H1 (cell line): ENCODE results near the gene MYOCOS. TPM values are rescaled to one million over a fixed set of nuclear protein-coding genes. Genes with fewer than 3 reads are reported as not detected.

Source experiments
- CTCF ChIA-PET: fragments of 300-600 bp; sonication (Branson Sonifier 250); formaldehyde crosslinking; loops from one replicate; lab custom pipeline; 2021; ENCODE audit not compliant: partially characterized antibody; lab: Charles Lee
- POLR2A ChIA-PET: fragments of 300-600 bp; sonication (Branson Sonifier 250); formaldehyde crosslinking; loops from one replicate; lab custom pipeline; 2021; ENCODE audit warnings: inconsistent platforms; ENCODE audit not compliant: partially characterized antibody; lab: Charles Lee
- DNase-seq, 2 experiments: peaks; one replicate each; pipeline versions ENCODE4 v3.0.0 to v3.0.0-alpha.2; 2010 to 2022; ENCODE audit warnings: low spot score in 2 of 2, low read depth in 1 of 2, mixed read lengths in 1 of 2
- FAIRE-seq: peaks from 2 replicates; lab custom pipeline; 2011; peaks lifted over from hg19 to GRCh38; lab: Jason Lieb, UNC
- H2AFZ ChIP-seq: 2 replicates; pipeline ENCODE4 v1.8.1; 2012; ENCODE audit warnings: low read length, inconsistent platforms
- H2AK5ac ChIP-seq: 2 replicates; pipeline ENCODE4 v1.6.1; 2013; ENCODE audit warnings: low read depth, low read length
- H2BK120ac ChIP-seq: replicated peaks from 2 replicates; pipeline ENCODE3; 2013; ENCODE audit warnings: low read depth, low read length, inconsistent platforms
- H2BK12ac ChIP-seq: 2 replicates; pipeline ENCODE4 v1.6.1; 2013; ENCODE audit warnings: low read depth, low read length
- H2BK15ac ChIP-seq: 2 replicates; pipeline ENCODE4 v1.6.1; 2013; ENCODE audit warnings: low read length
- H2BK20ac ChIP-seq: 2 replicates; pipeline ENCODE4 v1.6.1; 2013; ENCODE audit warnings: low read length
- H2BK5ac ChIP-seq: 2 replicates; pipeline ENCODE4 v1.6.1; 2013; ENCODE audit warnings: low read depth, low read length
- H3K14ac ChIP-seq: 2 replicates; pipeline ENCODE4 v1.6.1; 2013; ENCODE audit warnings: inconsistent platforms; ENCODE audit not compliant: insufficient read length
- H3K18ac ChIP-seq: 2 replicates; pipeline ENCODE4 v1.6.1; 2013; ENCODE audit warnings: low read length; ENCODE audit errors: extremely low read depth
- H3K23ac ChIP-seq: 2 replicates; pipeline ENCODE4 v1.6.1; 2013; ENCODE audit warnings: inconsistent platforms; ENCODE audit not compliant: insufficient read length
- H3K23me2 ChIP-seq: 2 replicates; pipeline ENCODE4 v1.6.1; 2013; ENCODE audit warnings: low read depth, low read length
- H3K27ac ChIP-seq: 2 replicates; pipeline ENCODE4 v1.6.1; 2011; ENCODE audit warnings: low read depth, low read length, inconsistent platforms
- H3K27me3 ChIP-seq, 4 experiments: replicated peaks in 1 of 4; 1 replicate in 1 of 4; 2 replicates in 3 of 4; pipeline versions ENCODE4 v1.6.1 to v1.8.1; 2011 to 2013; ENCODE audit warnings: low read length in 3 of 4, mild to moderate bottlenecking in 3 of 4, inconsistent platforms in 2 of 4, mixed read lengths in 2 of 4, moderate library complexity in 1 of 4; ENCODE audit not compliant: control insufficient read depth in 3 of 4, insufficient read depth in 3 of 4; ENCODE audit errors: extremely low read depth in 1 of 4
- H3K36me3 ChIP-seq, 4 experiments: 2 replicates each; pipeline versions ENCODE4 v1.6.1 to v1.8.1; 2011 to 2013; ENCODE audit warnings: mild to moderate bottlenecking in 4 of 4, low read length in 3 of 4, moderate library complexity in 2 of 4, control low read depth in 1 of 4, inconsistent platforms in 1 of 4; ENCODE audit not compliant: insufficient read depth in 4 of 4, control insufficient read depth in 2 of 4
- H3K4ac ChIP-seq: replicated peaks from 2 replicates; pipeline ENCODE3; 2013; ENCODE audit warnings: low read length, low read depth, mixed read lengths, inconsistent platforms; ENCODE audit not compliant: insufficient read length
- H3K4me1 ChIP-seq, 4 experiments: replicated peaks in 1 of 4; 1 replicate in 1 of 4; 2 replicates in 3 of 4; pipeline versions ENCODE4 v1.6.1 to v1.8.1; 2011 to 2013; ENCODE audit warnings: low read length in 3 of 4, inconsistent platforms in 2 of 4, mixed read lengths in 1 of 4; ENCODE audit not compliant: insufficient read depth in 4 of 4, control insufficient read depth in 3 of 4
- H3K4me2 ChIP-seq, 2 experiments: 2 replicates each; pipeline versions ENCODE4 v1.6.1 to v1.8.1; 2011 to 2013; ENCODE audit warnings: low read depth in 2 of 2, low read length in 2 of 2, control low read depth in 1 of 2, inconsistent platforms in 1 of 2, mild to moderate bottlenecking in 1 of 2; ENCODE audit not compliant: insufficient read depth in 1 of 2
- H3K4me3 ChIP-seq, 4 experiments: fragments of 200-600, 300-600 bp in 1 of 4; sonication (generic), shearing (Covaris generic), sonication (Bioruptor Twin) in 1 of 4; 2 replicates each; pipeline versions ENCODE4 v1.5.1 to v1.8.1; 2011 to 2016; ENCODE audit warnings: low read length in 4 of 4, low read depth in 3 of 4, control low read depth in 2 of 4, inconsistent platforms in 2 of 4, mild to moderate bottlenecking in 2 of 4, mixed read lengths in 1 of 4, moderate library complexity in 1 of 4; ENCODE audit not compliant: insufficient read depth in 2 of 4; ENCODE audit errors: extremely low read depth in 1 of 4
- H3K56ac ChIP-seq: replicated peaks from 2 replicates; pipeline ENCODE3; 2013; ENCODE audit warnings: low read depth, mild to moderate bottlenecking, mixed read lengths, low read length, inconsistent platforms; ENCODE audit not compliant: insufficient read length
- H3K79me1 ChIP-seq: 2 replicates; pipeline ENCODE4 v1.6.1; 2013; ENCODE audit warnings: low read depth, low read length, control low read depth
- H3K79me2 ChIP-seq, 2 experiments: 2 replicates each; pipeline versions ENCODE4 v1.6.1 to v1.8.1; 2012 to 2013; ENCODE audit warnings: low read length in 2 of 2, mild to moderate bottlenecking in 2 of 2, inconsistent platforms in 1 of 2; ENCODE audit not compliant: insufficient read depth in 2 of 2, control insufficient read depth in 1 of 2
- H3K9ac ChIP-seq, 4 experiments: replicated peaks in 1 of 4; 1 replicate in 1 of 4; 2 replicates in 3 of 4; pipeline versions ENCODE4 v1.6.1 to v1.8.1; 2011 to 2013; ENCODE audit warnings: low read depth in 3 of 4, low read length in 3 of 4, control low read depth in 2 of 4, mild to moderate bottlenecking in 2 of 4, moderate library complexity in 2 of 4, inconsistent platforms in 1 of 4; ENCODE audit errors: extremely low read depth in 1 of 4
- H3K9me3 ChIP-seq, 2 experiments: 2 replicates each; pipeline versions ENCODE4 v1.6.1 to v1.8.1; 2012 to 2013; ENCODE audit warnings: mild to moderate bottlenecking in 2 of 2, moderate library complexity in 2 of 2, control low read depth in 1 of 2, inconsistent platforms in 1 of 2, low read depth in 1 of 2, low read length in 1 of 2, mixed read lengths in 1 of 2; ENCODE audit not compliant: insufficient read depth in 2 of 2
- H4K20me1 ChIP-seq, 2 experiments: replicated peaks in 1 of 2; 2 replicates each; pipeline versions ENCODE3 to v1.8.1; 2011 to 2013; ENCODE audit warnings: inconsistent platforms in 2 of 2, low read length in 2 of 2, mild to moderate bottlenecking in 1 of 2; ENCODE audit not compliant: insufficient read depth in 2 of 2, control insufficient read depth in 1 of 2
- H4K5ac ChIP-seq: 2 replicates; pipeline ENCODE4 v1.6.1; 2013; ENCODE audit warnings: low read length, low read depth, mixed read lengths, inconsistent platforms; ENCODE audit not compliant: insufficient read length
- H4K8ac ChIP-seq: 2 replicates; pipeline ENCODE4 v1.8.0; 2013; ENCODE audit warnings: mild to moderate bottlenecking, moderate library complexity, low read length, inconsistent platforms; ENCODE audit not compliant: insufficient read depth; ENCODE audit errors: extremely low read depth
- H4K91ac ChIP-seq: replicated peaks from 2 replicates; pipeline ENCODE3; 2013; ENCODE audit warnings: low read length, mixed read lengths, inconsistent platforms; ENCODE audit not compliant: insufficient read length
- JUN ChIP-seq: IDR thresholded peaks from 2 replicates; pipeline ENCODE4 v1.6.1; 2011; ENCODE audit warnings: low read depth, mild to moderate bottlenecking, improper control_type of control experiment, low read length
- TAF7 ChIP-seq: optimal IDR thresholded peaks from 2 replicates; pipeline ENCODE3; 2011; ENCODE audit warnings: low read depth, mild to moderate bottlenecking, inconsistent platforms, low read length, moderate library complexity, borderline replicate concordance
- WGBS, 2 experiments: shearing (Covaris generic) in 1 of 2; methylation state at CpG; one replicate each; pipeline versions ENCODE4 v1.1.6 to v1.1.7; 2013 to 2015; ENCODE audit warnings: low lambda C conversion rate in 2 of 2, mixed read lengths in 2 of 2, inconsistent platforms in 1 of 2, low coverage in 1 of 2, missing lambda C conversion rate in 1 of 2; ENCODE audit not compliant: insufficient replicate concordance in 2 of 2, insufficient coverage in 1 of 2, insufficient read length in 1 of 2; ENCODE audit errors: extremely low coverage in 1 of 2, missing lambda C conversion rate in 1 of 2; 5-methylcytosine and 5-hydroxymethylcytosine counted together
- polyA plus RNA-seq, 7 experiments: library from polyadenylated mRNA; depleted of rRNA in 3 of 7; stranded (reverse) in 5 of 7; unstranded in 2 of 7; fragments of >200 nt in 5 of 7; fragments of 200-250 nt in 2 of 7; gene quantifications; 1 replicate in 5 of 7; 2 replicates in 1 of 7; 4 replicates in 1 of 7; pipeline versions ENCODE4 v1.2.1 to v1.2.3, GENCODE V29; 2011 to 2013; ENCODE audit warnings: missing spikeins in 2 of 7, mixed read lengths in 2 of 7
- total RNA-seq: library from RNA; stranded (reverse); fragmentation: NEBNext Ultra II Directional; extraction: Animal tissue kit (Norgen Biotek cat#: 25700); gene quantifications from 2 replicates; pipeline ENCODE4 v1.2.1, GENCODE V29; 2021
- TF ChIP-seq, protein P1 (sequence below): IDR thresholded peaks from 2 replicates; pipeline ENCODE4 v1.6.1; 2011; ENCODE audit warnings: low read depth, mild to moderate bottlenecking, low read length; ENCODE audit not compliant: insufficient read depth

Gene MYOCOS
- total and polyA plus RNA-seq, 2 of the 8 experiments (the other 6 are each of a cell fraction or from before 2014, with no cell fraction given): not detected

DNA sequence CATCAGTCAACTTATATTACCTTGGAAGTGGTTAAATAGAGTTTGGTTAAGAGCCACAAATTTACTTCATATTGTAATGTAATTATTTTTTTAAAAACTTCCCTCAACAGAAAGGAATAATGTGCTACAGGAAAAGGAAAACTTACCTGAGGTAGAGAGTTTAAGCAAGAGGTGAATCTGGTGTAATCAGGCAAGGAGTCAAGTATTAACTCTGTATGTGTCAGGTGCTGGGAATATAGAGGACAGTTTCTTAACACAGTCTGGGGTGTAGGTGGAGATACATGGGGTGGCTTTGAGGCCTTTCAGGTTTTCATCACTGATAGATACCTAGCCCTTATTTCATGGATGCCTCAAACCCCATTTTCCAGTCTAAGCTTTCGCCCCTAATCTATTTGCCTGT, 25.9 kb upstream of the MYOCOS start:
- H3K4me1 ChIP-seq: no peaks in the 10 kb centered on the region
- H2BK12ac ChIP-seq: no peak overlapping the region
- DNase-seq (no peak), FAIRE-seq (no peak)
- no peaks in the 10 kb centered on the region for H4K20me1 ChIP-seq
- H3K79me2 ChIP-seq: no peaks in the 10 kb centered on the region
- WGBS, 2 experiments: 84% methylated on average over 1 of the region's 1 CpG; no CpG with 5 or more reads in 1 of the 2 experiments
- H2BK5ac ChIP-seq: no peak overlapping the region
- ChIA-PET POLR2A (interaction anchor here (1.7 to 3.3 kb wide), 2 partner anchors 8 to 13 kb away, joined by 3 to 10 read pairs; no protein-coding TSS in a partner anchor), CTCF (interaction anchor here (1.1 kb wide), 1 partner anchor 16 kb away, joined by 3 read pairs; no protein-coding TSS in a partner anchor)
- H2BK20ac ChIP-seq: no peak overlapping the region
- no peak overlapping the region for H2AFZ ChIP-seq
- H3K23me2 ChIP-seq: no peaks in the 10 kb centered on the region
- no peak overlapping the region for H3K14ac ChIP-seq
- no peaks in the 10 kb centered on the region for H3K9me3 ChIP-seq
- H3K9ac ChIP-seq: no peak overlapping the region
- H3K23ac ChIP-seq: no peak overlapping the region
- H3K4ac ChIP-seq: no peak overlapping the region
- peaks cover 7 to 26% (median 19%) of the 10 kb centered on the region in 4 experiments for H3K36me3 ChIP-seq
- H4K5ac ChIP-seq: no peak overlapping the region
- no peak overlapping the region for H4K8ac ChIP-seq
- H2BK120ac ChIP-seq: no peak overlapping the region
- H3K27ac ChIP-seq: no peak overlapping the region
- no peak overlapping the region for H2BK15ac ChIP-seq
- no peaks in the 10 kb centered on the region for H3K27me3 ChIP-seq
- H3K56ac ChIP-seq: no peak overlapping the region
- no peak overlapping the region for H3K4me3 ChIP-seq
- H4K91ac ChIP-seq: no peak overlapping the region
- H3K4me2 ChIP-seq: no peak overlapping the region
- H2AK5ac ChIP-seq: no peak overlapping the region
- no peaks in the 10 kb centered on the region for H3K79me1 ChIP-seq
- no peak overlapping the region for H3K18ac ChIP-seq
- TF ChIP-seq, protein P1, sequence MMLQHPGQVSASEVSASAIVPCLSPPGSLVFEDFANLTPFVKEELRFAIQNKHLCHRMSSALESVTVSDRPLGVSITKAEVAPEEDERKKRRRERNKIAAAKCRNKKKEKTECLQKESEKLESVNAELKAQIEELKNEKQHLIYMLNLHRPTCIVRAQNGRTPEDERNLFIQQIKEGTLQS: no peak
- TF ChIP-seq JUN (no peak), TAF7 (no peak)
